Measurements from ENCODE around the gene SLC10A3.

DNA sequence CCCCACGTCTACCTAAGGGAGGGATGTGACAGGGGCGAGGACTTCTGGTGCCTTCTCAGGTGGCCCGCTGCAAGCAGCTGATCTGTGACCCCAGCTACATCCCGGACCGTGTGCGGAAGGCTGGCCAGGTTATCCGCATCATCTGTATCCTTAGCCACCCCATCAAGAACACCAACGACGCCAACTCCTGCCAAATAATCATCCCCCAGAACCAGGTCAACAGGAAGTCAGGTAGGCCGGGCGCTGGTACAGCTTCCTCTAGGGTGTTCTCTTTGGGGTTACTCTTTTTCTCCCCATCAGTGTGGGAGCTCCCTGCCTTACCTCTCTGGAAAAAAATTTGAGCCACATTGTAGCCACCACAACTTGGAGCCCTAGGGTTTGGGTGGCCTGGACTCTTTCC is 48.9 kb downstream of the SLC10A3 start:
- TF ChIP-seq, protein P1, sequence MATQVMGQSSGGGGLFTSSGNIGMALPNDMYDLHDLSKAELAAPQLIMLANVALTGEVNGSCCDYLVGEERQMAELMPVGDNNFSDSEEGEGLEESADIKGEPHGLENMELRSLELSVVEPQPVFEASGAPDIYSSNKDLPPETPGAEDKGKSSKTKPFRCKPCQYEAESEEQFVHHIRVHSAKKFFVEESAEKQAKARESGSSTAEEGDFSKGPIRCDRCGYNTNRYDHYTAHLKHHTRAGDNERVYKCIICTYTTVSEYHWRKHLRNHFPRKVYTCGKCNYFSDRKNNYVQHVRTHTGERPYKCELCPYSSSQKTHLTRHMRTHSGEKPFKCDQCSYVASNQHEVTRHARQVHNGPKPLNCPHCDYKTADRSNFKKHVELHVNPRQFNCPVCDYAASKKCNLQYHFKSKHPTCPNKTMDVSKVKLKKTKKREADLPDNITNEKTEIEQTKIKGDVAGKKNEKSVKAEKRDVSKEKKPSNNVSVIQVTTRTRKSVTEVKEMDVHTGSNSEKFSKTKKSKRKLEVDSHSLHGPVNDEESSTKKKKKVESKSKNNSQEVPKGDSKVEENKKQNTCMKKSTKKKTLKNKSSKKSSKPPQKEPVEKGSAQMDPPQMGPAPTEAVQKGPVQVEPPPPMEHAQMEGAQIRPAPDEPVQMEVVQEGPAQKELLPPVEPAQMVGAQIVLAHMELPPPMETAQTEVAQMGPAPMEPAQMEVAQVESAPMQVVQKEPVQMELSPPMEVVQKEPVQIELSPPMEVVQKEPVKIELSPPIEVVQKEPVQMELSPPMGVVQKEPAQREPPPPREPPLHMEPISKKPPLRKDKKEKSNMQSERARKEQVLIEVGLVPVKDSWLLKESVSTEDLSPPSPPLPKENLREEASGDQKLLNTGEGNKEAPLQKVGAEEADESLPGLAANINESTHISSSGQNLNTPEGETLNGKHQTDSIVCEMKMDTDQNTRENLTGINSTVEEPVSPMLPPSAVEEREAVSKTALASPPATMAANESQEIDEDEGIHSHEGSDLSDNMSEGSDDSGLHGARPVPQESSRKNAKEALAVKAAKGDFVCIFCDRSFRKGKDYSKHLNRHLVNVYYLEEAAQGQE (IDR thresholded peaks at IDR 0.05; ENCODE audit: insufficient read depth in 1 of 2, low read depth in 2 of 2, low read length in 2 of 2) = no peak
- TF ChIP-seq TAF1 (IDR thresholded peaks at IDR 0.05; ENCODE audit: borderline replicate concordance, insufficient read depth, low read length) (no peak), SIN3A (IDR thresholded peaks at IDR 0.05; ENCODE audit: borderline replicate concordance, insufficient read depth, low read length) (no peak)

Data from PFSK-1 (cell line).